Thymus (tissue), 11 donors: Measurements from ENCODE around the gene SP110. TPM values are rescaled to one million over a fixed set of nuclear protein-coding genes. Genes with fewer than 3 reads are reported as not detected.
"Not testable (repeated sequence)": the region's sequence is repeated elsewhere in the genome, so short reads cannot be mapped to it uniquely, and the experiment has no call there.

Source experiments
- DNase-seq, 9 donors: peaks; one replicate each; pipeline ENCODE4 v3.0.0-alpha.2; 2013; ENCODE audit warnings: low spot score in 9 of 9, low read depth in 6 of 9, missing footprints in 1 of 9
- H3K27ac ChIP-seq, 2 donors: one replicate each; pipeline ENCODE4 v1.5.1; 2013; ENCODE audit warnings: control low read depth in 1 of 2, low read depth in 1 of 2, low read length in 1 of 2, mild to moderate bottlenecking in 1 of 2, moderate library complexity in 1 of 2
- H3K27me3 ChIP-seq, 2 donors: one replicate each; pipeline ENCODE4 v1.5.1; 2013; ENCODE audit warnings: low read length in 1 of 2; ENCODE audit not compliant: control insufficient read depth in 2 of 2, insufficient read depth in 1 of 2
- H3K36me3 ChIP-seq, 2 donors: one replicate each; pipeline ENCODE4 v1.5.1; 2013; ENCODE audit warnings: low read length in 1 of 2, mild to moderate bottlenecking in 1 of 2, moderate library complexity in 1 of 2; ENCODE audit not compliant: control insufficient read depth in 2 of 2, insufficient read depth in 2 of 2
- H3K4me1 ChIP-seq, 2 donors: one replicate each; pipeline ENCODE4 v1.5.1; 2013; ENCODE audit warnings: low read length in 2 of 2; ENCODE audit not compliant: control insufficient read depth in 2 of 2, insufficient read depth in 2 of 2
- H3K4me3 ChIP-seq, 2 donors: one replicate each; pipeline ENCODE4 v1.5.1; 2013; ENCODE audit warnings: low read length in 2 of 2, control low read depth in 1 of 2, mild to moderate bottlenecking in 1 of 2
- H3K9me3 ChIP-seq, 2 donors: one replicate each; pipeline ENCODE4 v1.5.1; 2013; ENCODE audit warnings: low read length in 1 of 2, mild to moderate bottlenecking in 1 of 2; ENCODE audit not compliant: control insufficient read depth in 2 of 2, insufficient read depth in 1 of 2
- WGBS: extraction: QIAGEN DNeasy Blood & Tissue Kit; methylation state at CpG from one replicate; pipeline ENCODE4 v1.1.7; 2013; 5-methylcytosine and 5-hydroxymethylcytosine counted together
- polyA plus RNA-seq: library from polyadenylated mRNA; stranded (reverse); fragments of 200-250 nt; gene quantifications from one replicate; pipeline ENCODE4 v1.2.3, GENCODE V29; 2013
- total RNA-seq: library from RNA; stranded (reverse); fragments of 120-200 nt; gene quantifications from one replicate; pipeline ENCODE4 v1.2.4, GENCODE V29; 2013
- donor health status: healthy.

The SP110 gene
- total and polyA plus RNA-seq, 2 donors: 42.8 to 50.1 TPM

GRCh38 chr2:230230087-230230486 lies 10.3 kb upstream of the SP110 start:
- Histone ChIP-seq H3K4me1 (no peaks in the 10 kb centered on the region), H3K9me3 (no peaks in the 10 kb centered on the region), H3K36me3 (no peaks in the 10 kb centered on the region), H3K4me3 (no peak overlapping the region), H3K27ac (no peak overlapping the region), H3K27me3 (no peaks in the 10 kb centered on the region)
- DNase-seq: no peak
- 98% methylated on average over 3 of the region's 3 CpGs for WGBS

GRCh38 chr2:230227216-230227615 lies 7.4 kb upstream of the SP110 start:
- no peak overlapping the region for H3K27ac ChIP-seq
- no peaks in the 10 kb centered on the region for H3K9me3 ChIP-seq
- H3K27me3 ChIP-seq: no peaks in the 10 kb centered on the region
- H3K4me3 ChIP-seq: no peak overlapping the region
- H3K4me1 ChIP-seq: no peaks in the 10 kb centered on the region
- DNase-seq: no peak
- H3K36me3 ChIP-seq: no peaks in the 10 kb centered on the region
- 93% methylated on average over 3 of the region's 3 CpGs for WGBS

GRCh38 chr2:230226051-230226551 lies 6.3 kb upstream of the SP110 start:
- H3K9me3 ChIP-seq: no peaks in the 10 kb centered on the region
- peak overlapping the region in 1 of 2 donors; percentile 6 for H3K4me3 ChIP-seq
- peak in 1 of 9 donors; percentile 32 for DNase-seq
- no peaks in the 10 kb centered on the region for H3K36me3 ChIP-seq
- H3K27ac ChIP-seq: peak overlapping the region; percentile 23 to 36
- 81% methylated on average over 4 of the region's 4 CpGs for WGBS
- no peaks in the 10 kb centered on the region for H3K4me1 ChIP-seq
- no peaks in the 10 kb centered on the region for H3K27me3 ChIP-seq

- Histone ChIP-seq H3K4me3 (peak within 1 kb of the TSS in 1 of 2 donors; percentile 6), H3K9me3 (no peaks in the 10 kb centered on the region), H3K36me3 (no peaks in the 10 kb centered on the region), H3K27me3 (no peaks in the 10 kb centered on the region), H3K4me1 (peaks cover under 1 to 1% of the 10 kb centered on the region in 2 donors), H3K27ac (peak within 1 kb of the TSS; percentile 23 to 85)
- 83% methylated on average over 8 of the region's 8 CpGs for whole genome bisulfite sequencing
- peak in 2 of 9 donors; percentile 10 to 53 for DNase-seq
Measured at GRCh38 chr2:230225486-230225885, 5.7 kb upstream of the SP110 start, which contains the start of gene SP140. SP140 (plus strand) TSS chr2:230225736; CDS start chr2:230225845, 109 bp downstream.

- no peaks in the 10 kb centered on the region for H3K9me3 ChIP-seq
- H3K4me1 ChIP-seq: peaks cover 3 to 6% of the 10 kb centered on the region in 2 donors
- DNase-seq: no peak
- H3K27ac ChIP-seq: no peak overlapping the region
- no peaks in the 10 kb centered on the region for H3K27me3 ChIP-seq
- H3K36me3 ChIP-seq: no peaks in the 10 kb centered on the region
- H3K4me3 ChIP-seq: no peak overlapping the region
Measured at GRCh38 chr2:230224458-230224857, 4.7 kb upstream of the SP110 start.

GRCh38 chr2:230222829-230223228 lies 3.0 kb upstream of the SP110 start:
- DNase-seq, H3K4me3 ChIP-seq, H3K27ac ChIP-seq, H3K4me1 ChIP-seq, H3K9me3 ChIP-seq, H3K27me3 ChIP-seq, H3K36me3 ChIP-seq: not testable (repeated sequence)
- 92% methylated on average over 4 of the region's 4 CpGs for WGBS

- Histone ChIP-seq H3K27ac (no peak overlapping the region), H3K36me3 (peaks cover 3 to 4% of the 10 kb centered on the region in 2 donors), H3K4me3 (no peak overlapping the region), H3K9me3 (no peaks in the 10 kb centered on the region), H3K27me3 (no peaks in the 10 kb centered on the region), H3K4me1 (peaks cover 10 to 15% of the 10 kb centered on the region in 2 donors)
- 97% methylated on average over 4 of the region's 4 CpGs for WGBS
- no peak for DNase-seq
Measured at GRCh38 chr2:230221493-230221892, 1.7 kb upstream of the SP110 start.

- 98% methylated on average over 1 of the region's 1 CpG for WGBS
Measured at GRCh38 chr2:230220347-230220969, 674 bp upstream of the SP110 start.

GRCh38 chr2:230218421-230218820 lies 1.4 kb downstream of the SP110 start:
- Histone ChIP-seq H3K27ac (peak overlapping the region in 1 of 2 donors; percentile 68), H3K36me3 (peaks cover 26 to 32% of the 10 kb centered on the region in 2 donors), H3K4me3 (peak overlapping the region; percentile 67 to 80), H3K9me3 (no peaks in the 10 kb centered on the region), H3K27me3 (no peaks in the 10 kb centered on the region), H3K4me1 (peaks cover 10 to 17% of the 10 kb centered on the region in 2 donors)
- DNase-seq: peak in 8 of 9 donors; percentile 28 to 84 (median 62)
- WGBS: 33% methylated on average over 2 of the region's 2 CpGs

More at GRCh38 chr2:230220347-230220969, 674 bp upstream of the SP110 start:
- H3K4me1 ChIP-seq: peaks cover 10 to 17% of the 10 kb centered on the region in 2 donors
- peak in 1 of 9 donors; percentile 6 for DNase-seq
- peaks cover 12 to 13% of the 10 kb centered on the region in 2 donors for H3K36me3 ChIP-seq
- H3K9me3 ChIP-seq: no peaks in the 10 kb centered on the region
- no peaks in the 10 kb centered on the region for H3K27me3 ChIP-seq
- H3K27ac ChIP-seq: peak overlapping the region; percentile 80
- peak overlapping the region; percentile 67 to 80 for H3K4me3 ChIP-seq
